ENCODE measurements around the gene CDC14C.
"Not testable (repeated sequence)": the region's sequence is repeated elsewhere in the genome, so short reads cannot be mapped to it uniquely, and the experiment has no call there.

CDC14C gene

GRCh38 chr7:48899932-48900331 is 24.4 kb upstream of the CDC14C start:
- no peaks in the 10 kb centered on the region for H3K79me2 ChIP-seq (ENCODE audit: insufficient read depth, low read length)
- no peaks in the 10 kb centered on the region for H3K27me3 ChIP-seq (ENCODE audit: insufficient read depth, low read length, poor library complexity, severe bottlenecking)
- TF ChIP-seq CTCF (conservative IDR thresholded peaks at IDR 0.05; ENCODE audit: low read length): no peak
- TF ChIP-seq EZH2phosphoT487 (IDR thresholded peaks at IDR 0.05; ENCODE audit: borderline replicate concordance): no peak
- no peak overlapping the region for H3K9ac ChIP-seq (ENCODE audit: low read depth, low read length, poor library complexity, severe bottlenecking)
- no peaks in the 10 kb centered on the region for H3K4me1 ChIP-seq (ENCODE audit: insufficient read depth, low read length, poor library complexity, severe bottlenecking)
- no peaks in the 10 kb centered on the region for H3K9me3 ChIP-seq (ENCODE audit: insufficient read depth, low read depth, low read length)
- H3K9me2 ChIP-seq (replicated peaks; ENCODE audit: low read depth, low read length): no peaks in the 10 kb centered on the region
- no peaks in the 10 kb centered on the region for H4K20me1 ChIP-seq (ENCODE audit: insufficient read depth, low read length, poor library complexity, severe bottlenecking)
- no peak overlapping the region for H3K4me3 ChIP-seq (ENCODE audit: low read length, poor library complexity, severe bottlenecking)
- H3K4me2 ChIP-seq (ENCODE audit: low read depth, low read length, poor library complexity, severe bottlenecking): no peak overlapping the region
- H3F3A ChIP-seq (ENCODE audit: low read depth): no peaks in the 10 kb centered on the region
- H2AFZ ChIP-seq (ENCODE audit: low read length): no peak overlapping the region
- H3K36me3 ChIP-seq (ENCODE audit: insufficient read depth, low read length): no peaks in the 10 kb centered on the region

- H3K9me3 ChIP-seq (ENCODE audit: insufficient read depth, low read depth, low read length): no peaks in the 10 kb centered on the region
- no peaks in the 10 kb centered on the region for H3K79me2 ChIP-seq (ENCODE audit: insufficient read depth, low read length)
- no peaks in the 10 kb centered on the region for H3F3A ChIP-seq (ENCODE audit: low read depth)
- no peaks in the 10 kb centered on the region for H3K4me1 ChIP-seq (ENCODE audit: insufficient read depth, low read length, poor library complexity, severe bottlenecking)
- no peak overlapping the region for H3K9ac ChIP-seq (ENCODE audit: low read depth, low read length, poor library complexity, severe bottlenecking)
- H2AFZ ChIP-seq (ENCODE audit: low read length): no peak overlapping the region
- H3K27me3 ChIP-seq (ENCODE audit: insufficient read depth, low read length, poor library complexity, severe bottlenecking): no peaks in the 10 kb centered on the region
- H3K36me3 ChIP-seq (ENCODE audit: insufficient read depth, low read length): no peaks in the 10 kb centered on the region
- H4K20me1 ChIP-seq (ENCODE audit: insufficient read depth, low read length, poor library complexity, severe bottlenecking): no peaks in the 10 kb centered on the region
- no peak overlapping the region for H3K4me2 ChIP-seq (ENCODE audit: low read depth, low read length, poor library complexity, severe bottlenecking)
- no peaks in the 10 kb centered on the region for H3K9me2 ChIP-seq (replicated peaks; ENCODE audit: low read depth, low read length)
- no peak for TF ChIP-seq CTCF (conservative IDR thresholded peaks at IDR 0.05; ENCODE audit: low read length)
- no peak for TF ChIP-seq EZH2phosphoT487 (IDR thresholded peaks at IDR 0.05; ENCODE audit: borderline replicate concordance)
- no peak overlapping the region for H3K4me3 ChIP-seq (ENCODE audit: low read length, poor library complexity, severe bottlenecking)
These were observed 22.4 kb upstream of the CDC14C start for GRCh38 chr7:48901966-48902365.

- no peak overlapping the region for H3K4me3 ChIP-seq (ENCODE audit: low read length, poor library complexity, severe bottlenecking)
- H3K9me2 ChIP-seq (replicated peaks; ENCODE audit: low read depth, low read length): no peaks in the 10 kb centered on the region
- H3K4me1 ChIP-seq (ENCODE audit: insufficient read depth, low read length, poor library complexity, severe bottlenecking): no peaks in the 10 kb centered on the region
- no peaks in the 10 kb centered on the region for H3K9me3 ChIP-seq (ENCODE audit: insufficient read depth, low read depth, low read length)
- H3K9ac ChIP-seq (ENCODE audit: low read depth, low read length, poor library complexity, severe bottlenecking): no peak overlapping the region
- H2AFZ ChIP-seq (ENCODE audit: low read length): no peak overlapping the region
- H3K27me3 ChIP-seq (ENCODE audit: insufficient read depth, low read length, poor library complexity, severe bottlenecking): no peaks in the 10 kb centered on the region
- no peak overlapping the region for H3K4me2 ChIP-seq (ENCODE audit: low read depth, low read length, poor library complexity, severe bottlenecking)
- H3K79me2 ChIP-seq (ENCODE audit: insufficient read depth, low read length): no peaks in the 10 kb centered on the region
- H3K36me3 ChIP-seq (ENCODE audit: insufficient read depth, low read length): no peaks in the 10 kb centered on the region
- TF ChIP-seq EZH2phosphoT487 (IDR thresholded peaks at IDR 0.05; ENCODE audit: borderline replicate concordance) (no peak), CTCF (conservative IDR thresholded peaks at IDR 0.05; ENCODE audit: low read length) (no peak)
- no peaks in the 10 kb centered on the region for H3F3A ChIP-seq (ENCODE audit: low read depth)
- no peaks in the 10 kb centered on the region for H4K20me1 ChIP-seq (ENCODE audit: insufficient read depth, low read length, poor library complexity, severe bottlenecking)
These were observed 19.4 kb upstream of the CDC14C start for GRCh38 chr7:48904975-48905374.

- H3K4me2 ChIP-seq (ENCODE audit: low read depth, low read length, poor library complexity, severe bottlenecking); H3K79me2 ChIP-seq (ENCODE audit: insufficient read depth, low read length); H3K4me3 ChIP-seq (ENCODE audit: low read length, poor library complexity, severe bottlenecking); H4K20me1 ChIP-seq (ENCODE audit: insufficient read depth, low read length, poor library complexity, severe bottlenecking); H3K9ac ChIP-seq (ENCODE audit: low read depth, low read length, poor library complexity, severe bottlenecking); H3K9me3 ChIP-seq (ENCODE audit: insufficient read depth, low read depth, low read length); H3K36me3 ChIP-seq (ENCODE audit: insufficient read depth, low read length); H3K9me2 ChIP-seq (replicated peaks; ENCODE audit: low read depth, low read length); H3K27me3 ChIP-seq (ENCODE audit: insufficient read depth, low read length, poor library complexity, severe bottlenecking); H2AFZ ChIP-seq (ENCODE audit: low read length); H3K4me1 ChIP-seq (ENCODE audit: insufficient read depth, low read length, poor library complexity, severe bottlenecking); H3F3A ChIP-seq (ENCODE audit: low read depth): not testable (repeated sequence)
These were observed 18.7 kb upstream of the CDC14C start for GRCh38 chr7:48905686-48906085.

GRCh38 chr7:48909887-48910286 is 14.5 kb upstream of the CDC14C start:
- H3K9me3 ChIP-seq (ENCODE audit: insufficient read depth, low read depth, low read length); H3K9ac ChIP-seq (ENCODE audit: low read depth, low read length, poor library complexity, severe bottlenecking); H3K27me3 ChIP-seq (ENCODE audit: insufficient read depth, low read length, poor library complexity, severe bottlenecking); H3K4me3 ChIP-seq (ENCODE audit: low read length, poor library complexity, severe bottlenecking); H2AFZ ChIP-seq (ENCODE audit: low read length); H4K20me1 ChIP-seq (ENCODE audit: insufficient read depth, low read length, poor library complexity, severe bottlenecking); H3K4me1 ChIP-seq (ENCODE audit: insufficient read depth, low read length, poor library complexity, severe bottlenecking); H3F3A ChIP-seq (ENCODE audit: low read depth); H3K36me3 ChIP-seq (ENCODE audit: insufficient read depth, low read length); H3K4me2 ChIP-seq (ENCODE audit: low read depth, low read length, poor library complexity, severe bottlenecking); H3K79me2 ChIP-seq (ENCODE audit: insufficient read depth, low read length); H3K9me2 ChIP-seq (replicated peaks; ENCODE audit: low read depth, low read length): not testable (repeated sequence)
